Measurements from ENCODE around the gene STIMATE. TPM values are rescaled to one million over a fixed set of nuclear protein-coding genes. Genes with fewer than 3 reads are reported as not detected.

Gene STIMATE
- total RNA-seq, 2 donors from 2014 or later: 7.6 to 10.3 TPM

DNA sequence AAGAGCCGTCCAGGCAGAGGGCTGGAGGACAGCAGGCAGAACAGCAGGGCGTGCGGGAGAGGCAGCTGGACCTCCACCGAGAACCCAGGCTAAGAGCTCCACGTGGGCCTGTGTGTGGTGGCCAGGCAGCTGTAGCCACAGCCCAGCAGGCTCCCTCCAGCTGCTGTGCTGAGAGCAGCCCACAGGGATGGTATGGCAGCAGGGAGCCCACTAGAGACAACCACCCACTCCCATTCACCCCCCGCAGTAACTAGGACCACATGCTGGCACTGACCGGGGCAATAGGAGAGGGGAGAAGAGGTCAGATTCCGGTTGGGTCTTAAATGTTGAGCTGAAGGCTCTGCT lies 37.0 kb downstream of the STIMATE start:
- no peak overlapping the region for H3K4me3 ChIP-seq
- DNase-seq (ENCODE audit: low spot score): no peak
- no peaks in the 10 kb centered on the region for H3K4me1 ChIP-seq
- H3K9me3 ChIP-seq: no peaks in the 10 kb centered on the region
- H3K36me3 ChIP-seq: peaks cover 4% of the 10 kb centered on the region
- no peak overlapping the region for H3K27ac ChIP-seq
- H3K27me3 ChIP-seq: no peaks in the 10 kb centered on the region
- no peak for TF ChIP-seq CTCF (IDR thresholded peaks at IDR 0.05)

DNA sequence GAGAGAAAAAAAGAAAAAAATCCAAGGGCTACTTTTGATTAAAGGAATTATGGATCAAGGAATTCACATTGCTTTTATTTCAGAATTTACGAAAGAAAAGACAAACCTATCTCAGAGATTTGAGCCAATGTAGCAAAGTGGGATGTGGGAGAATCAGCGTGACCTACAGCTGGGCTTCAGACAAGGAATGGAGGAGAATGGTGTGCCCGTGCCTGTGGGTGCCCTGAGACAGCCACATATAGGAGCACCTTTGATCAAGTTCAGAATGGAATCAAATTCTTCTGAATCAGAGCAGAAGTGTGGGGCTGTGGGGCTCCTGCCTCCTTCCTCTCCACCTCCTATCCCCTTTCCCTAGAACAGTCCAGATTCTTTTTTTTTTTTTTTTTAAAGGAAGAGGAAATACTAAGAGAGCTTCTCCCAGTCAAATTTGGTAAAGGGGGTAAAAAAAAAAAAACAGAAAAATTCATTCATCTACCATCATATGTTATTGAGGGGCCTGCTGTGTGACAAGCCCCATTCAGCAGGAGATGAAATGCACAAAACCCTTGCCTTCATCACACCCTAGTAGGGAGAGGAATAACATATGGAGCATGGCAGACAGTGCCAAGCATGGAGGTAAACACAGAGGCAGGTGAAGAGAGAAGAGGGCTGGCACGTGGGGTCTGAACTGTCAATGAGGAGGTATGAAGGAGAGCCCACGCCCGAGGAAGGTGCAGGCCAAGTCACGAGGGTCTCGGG lies 37.5 kb downstream of the STIMATE start:
- no peak overlapping the region for H3K4me3 ChIP-seq
- no peak for TF ChIP-seq CTCF (IDR thresholded peaks at IDR 0.05)
- H3K36me3 ChIP-seq: peaks cover 4% of the 10 kb centered on the region
- DNase-seq (ENCODE audit: low spot score): no peak
- H3K9me3 ChIP-seq: no peaks in the 10 kb centered on the region
- no peaks in the 10 kb centered on the region for H3K4me1 ChIP-seq
- no peaks in the 10 kb centered on the region for H3K27me3 ChIP-seq
- no peak overlapping the region for H3K27ac ChIP-seq

DNA sequence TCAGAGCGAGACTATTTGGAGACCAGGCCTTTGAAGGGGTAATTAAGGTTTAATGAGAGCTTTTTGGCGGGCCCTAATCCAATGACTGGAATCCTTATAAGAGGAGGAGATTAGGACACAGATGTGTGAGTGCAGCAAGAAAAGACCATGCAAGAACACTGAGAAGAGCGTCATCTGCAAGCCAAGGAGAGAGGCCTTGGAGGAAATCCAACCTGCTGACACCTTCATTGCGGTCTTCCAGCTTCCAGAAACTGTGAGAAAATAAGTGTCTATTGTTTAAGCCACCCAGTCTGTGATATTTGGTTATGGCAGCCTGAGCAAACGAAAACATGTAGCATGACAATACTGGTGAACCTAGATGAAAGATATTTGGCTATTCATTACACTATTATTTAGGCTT lies 39.5 kb downstream of the STIMATE start:
- Histone ChIP-seq H3K27me3 (no peaks in the 10 kb centered on the region), H3K4me1 (no peaks in the 10 kb centered on the region), H3K27ac (no peak overlapping the region), H3K4me3 (no peak overlapping the region), H3K36me3 (peaks cover 3% of the 10 kb centered on the region), H3K9me3 (no peaks in the 10 kb centered on the region)
- no peak for TF ChIP-seq CTCF (IDR thresholded peaks at IDR 0.05)
- DNase-seq (ENCODE audit: low spot score): no peak

DNA sequence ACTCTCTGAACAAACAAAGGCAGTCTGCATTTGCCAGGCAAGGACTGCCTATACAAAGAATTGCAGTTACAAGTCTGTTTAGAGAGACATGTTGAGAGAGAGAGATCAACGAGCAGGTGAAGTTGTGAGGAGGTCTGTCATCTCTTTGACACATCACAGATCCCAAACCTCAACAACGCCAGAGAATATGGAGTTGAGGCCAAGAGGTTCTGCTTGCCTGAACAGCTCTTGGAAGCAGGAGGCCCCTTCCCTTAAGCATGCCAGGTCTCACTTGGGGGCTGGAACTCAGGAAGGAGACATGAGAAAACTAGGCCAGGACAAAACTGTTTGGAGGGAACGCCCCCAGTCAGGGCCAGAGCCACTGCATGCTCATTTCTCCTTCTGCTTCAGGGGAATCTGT lies 40.2 kb downstream of the STIMATE start:
- H3K27me3 ChIP-seq: no peaks in the 10 kb centered on the region
- H3K4me3 ChIP-seq: no peak overlapping the region
- no peaks in the 10 kb centered on the region for H3K9me3 ChIP-seq
- TF ChIP-seq CTCF (IDR thresholded peaks at IDR 0.05): no peak
- H3K36me3 ChIP-seq: peaks cover 4% of the 10 kb centered on the region
- H3K4me1 ChIP-seq: no peaks in the 10 kb centered on the region
- H3K27ac ChIP-seq: no peak overlapping the region
- no peak for DNase-seq (ENCODE audit: low spot score)

- H3K27ac ChIP-seq: no peak overlapping the region
- no peak for DNase-seq (ENCODE audit: low spot score)
- H3K4me3 ChIP-seq: no peak overlapping the region
- no peaks in the 10 kb centered on the region for H3K27me3 ChIP-seq
- no peaks in the 10 kb centered on the region for H3K4me1 ChIP-seq
- peaks cover 9% of the 10 kb centered on the region for H3K36me3 ChIP-seq
- no peaks in the 10 kb centered on the region for H3K9me3 ChIP-seq
- TF ChIP-seq CTCF (IDR thresholded peaks at IDR 0.05): no peak
Measured at GRCh38 chr3:52856666-52857065, 40.7 kb downstream of the STIMATE start.

GRCh38 chr3:52854013-52854412 lies 43.3 kb downstream of the STIMATE start:
- H3K36me3 ChIP-seq: peaks cover 26% of the 10 kb centered on the region
- no peak overlapping the region for H3K27ac ChIP-seq
- H3K9me3 ChIP-seq: no peaks in the 10 kb centered on the region
- no peak overlapping the region for H3K4me3 ChIP-seq
- DNase-seq (ENCODE audit: low spot score): no peak
- H3K4me1 ChIP-seq: no peaks in the 10 kb centered on the region
- no peaks in the 10 kb centered on the region for H3K27me3 ChIP-seq
- no peak for TF ChIP-seq CTCF (IDR thresholded peaks at IDR 0.05)

All from right atrium auricular region (tissue), 2 donors.